IMR-90 (cell line): ENCODE results near the gene ANKRD53. TPM values are rescaled to one million over a fixed set of nuclear protein-coding genes. Genes with fewer than 3 reads are reported as not detected.
A peak's percentile ranks its signal among the peaks of the same experiment; 100 is the strongest.

Source experiments
- ATAC-seq: fragments of 200-7000 bp; cut with Tn5 transposase; 2 replicates; pipeline ENCODE4 v1.9.1; 2020; ENCODE audit warnings: low read depth, mild to moderate bottlenecking, moderate library complexity
- BruUV-seq: library from RNA; stranded (reverse); fragments of 400-500 nt; replicated peaks from 2 replicates; lab custom pipeline; 2021; lab: Mats Ljungman, UMichigan
- CTCF ChIA-PET: fragments of 300-600 bp; formaldehyde crosslinking; extraction: SDS; loops from one replicate; lab custom pipeline; 2021; ENCODE audit warnings: antibody characterized with exemption; lab: Yijun Ruan, JAX
- POLR2A ChIA-PET: fragments of 300-600 bp; sonication (Branson Sonifier 250); formaldehyde crosslinking; loops from one replicate; lab custom pipeline; 2022; ENCODE audit warnings: antibody characterized with exemption; ENCODE audit not compliant: unreplicated experiment; lab: Charles Lee
- DNase-seq: peaks from one replicate; pipeline ENCODE4 v3.0.0; 2013
- H2AFZ ChIP-seq: replicated peaks from 2 replicates; pipeline ENCODE3; 2013; ENCODE audit warnings: low read length, mild to moderate bottlenecking; ENCODE audit not compliant: poor library complexity
- H2AK5ac ChIP-seq: 2 replicates; pipeline ENCODE4 v1.6.1; 2013; ENCODE audit warnings: low read depth, low read length, inconsistent platforms
- H2AK9ac ChIP-seq: replicated peaks from 2 replicates; pipeline ENCODE3; 2013; ENCODE audit warnings: mild to moderate bottlenecking, low read depth, low read length, moderate library complexity; ENCODE audit not compliant: poor library complexity
- H2BK120ac ChIP-seq: 2 replicates; pipeline ENCODE4 v1.6.1; 2013; ENCODE audit warnings: low read depth, low read length, inconsistent platforms
- H2BK15ac ChIP-seq: 3 replicates; pipeline ENCODE4 v1.6.1; 2013; ENCODE audit warnings: low read depth, low read length, inconsistent platforms
- H2BK20ac ChIP-seq: 2 replicates; pipeline ENCODE4 v1.6.1; 2013; ENCODE audit warnings: low read depth, mild to moderate bottlenecking, inconsistent platforms, low read length, moderate library complexity
- H2BK5ac ChIP-seq: 2 replicates; pipeline ENCODE4 v1.6.1; 2013; ENCODE audit warnings: mild to moderate bottlenecking, low read depth, low read length, inconsistent platforms; ENCODE audit not compliant: poor library complexity, severe bottlenecking
- H3K14ac ChIP-seq: replicated peaks from 2 replicates; pipeline ENCODE4 v1.6.1; 2013; ENCODE audit warnings: low read depth, low read length, inconsistent platforms
- H3K18ac ChIP-seq: 2 replicates; pipeline ENCODE4 v1.6.1; 2013; ENCODE audit warnings: low read depth, low read length, control low read depth
- H3K23ac ChIP-seq: 2 replicates; pipeline ENCODE4 v1.6.1; 2013; ENCODE audit warnings: low read depth, low read length, inconsistent platforms
- H3K27ac ChIP-seq: 2 replicates; pipeline ENCODE4 v1.5.1; 2013; ENCODE audit warnings: mild to moderate bottlenecking, control low read depth, low read length; ENCODE audit not compliant: insufficient read depth
- H3K27me3 ChIP-seq: 2 replicates; pipeline ENCODE4 v1.6.1; 2013; ENCODE audit warnings: low read length; ENCODE audit not compliant: control insufficient read depth, insufficient read depth
- H3K36me3 ChIP-seq: 2 replicates; pipeline ENCODE4 v1.6.1; 2013; ENCODE audit warnings: low read length, mixed read lengths; ENCODE audit not compliant: control insufficient read depth, insufficient read depth
- H3K4ac ChIP-seq: 2 replicates; pipeline ENCODE4 v1.6.1; 2013; ENCODE audit warnings: low read depth, low read length, inconsistent platforms
- H3K4me1 ChIP-seq: 2 replicates; pipeline ENCODE4 v1.6.1; 2013; ENCODE audit warnings: low read length, mixed read lengths; ENCODE audit not compliant: control insufficient read depth, insufficient read depth
- H3K4me2 ChIP-seq: 2 replicates; pipeline ENCODE4 v1.6.1; 2013; ENCODE audit warnings: low read depth, mild to moderate bottlenecking, control low read depth, low read length, moderate library complexity
- H3K4me3 ChIP-seq: 2 replicates; pipeline ENCODE4 v1.5.1; 2013; ENCODE audit warnings: low read depth, mild to moderate bottlenecking, control low read depth, low read length, moderate library complexity; ENCODE audit not compliant: insufficient read depth
- H3K56ac ChIP-seq: 2 replicates; pipeline ENCODE4 v1.6.1; 2013; ENCODE audit warnings: low read length, inconsistent platforms; ENCODE audit not compliant: insufficient read depth; ENCODE audit errors: extremely low read depth
- H3K79me1 ChIP-seq, 2 experiments: 2 replicates each; pipeline ENCODE4 v1.6.1; 2013; ENCODE audit warnings: low read length in 2 of 2, inconsistent platforms in 1 of 2, low read depth in 1 of 2
- H3K9ac ChIP-seq: 2 replicates; pipeline ENCODE4 v1.6.1; 2013; ENCODE audit warnings: low read depth, low read length, control low read depth
- H3K9me1 ChIP-seq: 2 replicates; pipeline ENCODE4 v1.6.1; 2013; ENCODE audit warnings: low read length, inconsistent platforms; ENCODE audit not compliant: insufficient read depth
- H3K9me3 ChIP-seq: 2 replicates; pipeline ENCODE4 v1.6.1; 2013; ENCODE audit warnings: low read length; ENCODE audit not compliant: control insufficient read depth, insufficient read depth
- H4K20me1 ChIP-seq: 2 replicates; pipeline ENCODE4 v1.6.1; 2013; ENCODE audit warnings: low read length, inconsistent platforms; ENCODE audit not compliant: insufficient read depth
- H4K5ac ChIP-seq: 2 replicates; pipeline ENCODE4 v1.6.1; 2013; ENCODE audit warnings: mild to moderate bottlenecking, low read depth, low read length, control low read depth
- H4K8ac ChIP-seq, 2 experiments: 2 replicates each; pipeline ENCODE4 v1.6.1; 2013; ENCODE audit warnings: low read depth in 2 of 2, low read length in 2 of 2, control low read depth in 1 of 2, inconsistent platforms in 1 of 2
- H4K91ac ChIP-seq: 2 replicates; pipeline ENCODE4 v1.6.1; 2013; ENCODE audit warnings: low read depth, low read length, inconsistent platforms; ENCODE audit not compliant: insufficient read depth
- BHLHE40 ChIP-seq: fragments of 150-350 bp; IDR thresholded peaks from 2 replicates; pipeline ENCODE4 v1.6.1; 2016; ENCODE audit warnings: mild to moderate bottlenecking, low read depth, low read length
- CEBPB ChIP-seq: IDR thresholded peaks from 2 replicates; pipeline ENCODE4 v1.6.1; 2012; ENCODE audit warnings: low read depth, low read length, improper control_type of control experiment
- CHD1 ChIP-seq: IDR thresholded peaks from 2 replicates; pipeline ENCODE4 v1.6.1; 2012; ENCODE audit warnings: low read depth, low read length, improper control_type of control experiment
- FOS ChIP-seq: fragments of 150-350 bp; IDR thresholded peaks from 2 replicates; pipeline ENCODE4 v1.6.1; 2016; ENCODE audit warnings: low read depth, low read length
- MAFK ChIP-seq: IDR thresholded peaks from 2 replicates; pipeline ENCODE4 v1.6.1; 2012; ENCODE audit warnings: low read depth, low read length, improper control_type of control experiment
- MAZ ChIP-seq: IDR thresholded peaks from 2 replicates; pipeline ENCODE4 v1.6.1; 2012; ENCODE audit warnings: low read depth, mild to moderate bottlenecking, low read length, improper control_type of control experiment, moderate library complexity, borderline replicate concordance
- MXI1 ChIP-seq: IDR thresholded peaks from 2 replicates; pipeline ENCODE4 v1.6.1; 2012; ENCODE audit warnings: low read depth, mild to moderate bottlenecking, low read length, moderate library complexity, borderline replicate concordance
- NFE2L2 ChIP-seq: fragments of 150-350 bp; IDR thresholded peaks from 2 replicates; pipeline ENCODE4 v1.6.1; 2016; ENCODE audit warnings: low read depth, mild to moderate bottlenecking, low read length
- POLR2A ChIP-seq: IDR thresholded peaks from 2 replicates; pipeline ENCODE4 v1.6.1; 2012; ENCODE audit warnings: mild to moderate bottlenecking, low read depth, low read length
- RAD21 ChIP-seq: IDR thresholded peaks from 2 replicates; pipeline ENCODE4 v1.6.1; 2012; ENCODE audit warnings: low read length, improper control_type of control experiment
- RCOR1 ChIP-seq: IDR thresholded peaks from 2 replicates; pipeline ENCODE4 v1.6.1; 2012; ENCODE audit warnings: mild to moderate bottlenecking, low read length, improper control_type of control experiment; ENCODE audit not compliant: insufficient replicate concordance
- RFX5 ChIP-seq: IDR thresholded peaks from 2 replicates; pipeline ENCODE4 v1.8.0; 2012; ENCODE audit warnings: low read depth, mild to moderate bottlenecking, low read length, moderate library complexity
- WGBS, 2 experiments: methylation state at CpG; one replicate each; pipeline versions ENCODE4 v1.1.5 to v1.1.7; 2013; ENCODE audit warnings: missing lambda C conversion rate in 2 of 2; ENCODE audit not compliant: insufficient read length in 1 of 2; ENCODE audit errors: extremely low coverage in 2 of 2; 5-methylcytosine and 5-hydroxymethylcytosine counted together
- dilution Hi-C: fragments of 300-500 bp; cut with HindIII; formaldehyde crosslinking; loops from one replicate; pipeline ENCODE4 v1.14.3; 2018; ENCODE audit warnings: low sequenced_read_pairs; ENCODE audit not compliant: unreplicated experiment
- in situ Hi-C: fragments of 300-500 bp; cut with MboI; formaldehyde crosslinking; loops from 3 replicates; pipeline ENCODE4 v1.14.3; 2019; ENCODE audit warnings: low sequenced_read_pairs, inconsistent platforms, mixed read lengths
- intact Hi-C: fragments of 100-400 bp; cut with micrococcal nuclease; formaldehyde crosslinking; loops from 2 replicates; pipeline ENCODE4 v1.10.0; 2022
- polyA plus RNA-seq, 3 experiments: library from polyadenylated mRNA; depleted of rRNA; stranded (reverse); fragments of >200 nt; gene quantifications; 2 replicates each; pipeline ENCODE4 v1.2.3, GENCODE V29; 2012; ENCODE audit warnings: low replicate concordance in 1 of 3
- total RNA-seq: library from RNA; depleted of rRNA; stranded (reverse); fragments of >200 nt; gene quantifications from 2 replicates; pipeline ENCODE4 v1.2.3, GENCODE V29; 2012
- TF ChIP-seq, protein P1 (sequence below): fragments of 150-350 bp; IDR thresholded peaks from 2 replicates; pipeline ENCODE4 v1.6.1; 2017; ENCODE audit warnings: mild to moderate bottlenecking, antibody characterized with exemption, low read length, low read depth
- TF ChIP-seq, protein P2 (sequence below): fragments of 150-350 bp; IDR thresholded peaks from 2 replicates; pipeline ENCODE4 v1.6.1; 2016; ENCODE audit warnings: low read depth, mild to moderate bottlenecking, low read length, moderate library complexity, borderline replicate concordance
- TF ChIP-seq, protein P3 (sequence below): conservative IDR thresholded peaks from 2 replicates; pipeline ENCODE4 v1.5.1; 2012; ENCODE audit warnings: mild to moderate bottlenecking, low read depth, low read length, improper control_type of control experiment

Gene ANKRD53
- total and polyA plus RNA-seq, 2 of the 4 experiments (the other 2 are of a cell fraction): 0.54 to 1.0 TPM

DNA sequence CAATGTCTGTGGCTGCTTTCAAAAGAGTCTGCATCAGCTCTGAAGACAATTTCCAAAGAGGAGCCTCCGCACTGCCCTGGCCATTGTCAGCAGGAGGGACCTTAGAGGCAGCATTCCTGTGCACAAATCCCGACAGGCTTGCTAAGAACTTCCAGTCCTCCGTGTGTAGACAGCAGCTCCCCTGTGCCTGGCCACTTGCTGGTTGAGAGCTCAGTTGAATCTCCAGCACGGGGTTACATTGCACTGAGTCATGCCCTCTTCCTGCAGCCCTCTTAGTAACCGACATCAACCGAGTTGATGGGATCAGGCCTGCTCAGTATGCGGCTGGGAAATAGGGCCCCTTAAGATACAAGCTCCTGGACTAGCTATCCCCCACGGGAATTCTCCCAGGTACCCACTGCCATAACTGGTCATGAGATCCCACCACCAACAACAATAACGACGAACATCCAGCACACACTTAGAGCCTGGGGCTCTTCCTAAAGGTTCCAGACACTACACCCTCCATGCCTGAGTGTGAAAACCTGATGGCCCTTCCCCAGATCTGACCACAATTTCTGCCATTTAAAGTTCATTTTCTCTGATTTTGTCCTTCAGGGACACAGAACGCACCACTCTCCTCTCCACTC, 30.8 kb upstream of the ANKRD53 start:
- no peak overlapping the region for H3K27ac ChIP-seq
- H4K91ac ChIP-seq: no peak overlapping the region; the same call in 1 of the 2 replicates
- 0 out of 4 replicates have a peak, but pooled peaks cover 0 to 4% of the 10 kb centered on the region in 2 experiments for H3K79me1 ChIP-seq
- ChIA-PET CTCF (interaction anchor here (0.6 to 2.1 kb wide), 29 partner anchors 9 to 644 kb away, joined by 3 to 22 read pairs (median 5); partner anchors contain the start of gene ANKRD53), POLR2A (no interaction called here)
- BruUV-seq: no TSS peak
- H4K5ac ChIP-seq: no peak overlapping the region
- intact Hi-C loops (loop anchor here (1.0 kb wide), 4 partner anchors 76 to 643 kb away; no protein-coding TSS in a partner anchor), in situ Hi-C loops (loop anchor here (5.0 kb wide), 1 partner anchor 80 kb away; no protein-coding TSS in a partner anchor), dilution Hi-C loops (no loop called here)
- peak overlapping the region; percentile 76 for H2AK9ac ChIP-seq
- H3K9me1 ChIP-seq: peaks cover 7% of the 10 kb centered on the region; the same call in 1 of the 2 replicates
- H3K56ac ChIP-seq: no peak overlapping the region
- no peaks in the 10 kb centered on the region for H3K27me3 ChIP-seq
- DNase-seq: peak; percentile 75
- H3K4me2 ChIP-seq: peak overlapping the region; percentile 21; the same call in 1 of the 2 replicates
- H4K20me1 ChIP-seq: no peaks in the 10 kb centered on the region
- peak overlapping the region; percentile 97 for H2AFZ ChIP-seq
- no peak overlapping the region for H3K4me3 ChIP-seq
- H2BK5ac ChIP-seq: no peak overlapping the region
- no peak overlapping the region for H2BK15ac ChIP-seq
- no peak overlapping the region for H2AK5ac ChIP-seq
- H3K14ac ChIP-seq: no peak overlapping the region; the same call in 1 of the 2 replicates
- ATAC-seq: peak; percentile 44; the same call in 1 of the 2 replicates
- WGBS, 2 experiments: 29% methylated on average over 7 of the region's 11 CpGs; no CpG with 5 or more reads in 1 of the 2 experiments
- no peaks in the 10 kb centered on the region for H3K36me3 ChIP-seq
- H3K18ac ChIP-seq: no peak overlapping the region
- peaks cover 4% of the 10 kb centered on the region for H3K4me1 ChIP-seq
- H3K23ac ChIP-seq: no peak overlapping the region
- H2BK120ac ChIP-seq: no peak overlapping the region
- no peaks in the 10 kb centered on the region for H3K9me3 ChIP-seq
- H3K9ac ChIP-seq: no peak overlapping the region
- peak overlapping the region; percentile 54 to 67; a peak in 3 of 4 replicates for H4K8ac ChIP-seq
- no peak overlapping the region for H3K4ac ChIP-seq
- H2BK20ac ChIP-seq: no peak overlapping the region
- TF ChIP-seq, protein P1, sequence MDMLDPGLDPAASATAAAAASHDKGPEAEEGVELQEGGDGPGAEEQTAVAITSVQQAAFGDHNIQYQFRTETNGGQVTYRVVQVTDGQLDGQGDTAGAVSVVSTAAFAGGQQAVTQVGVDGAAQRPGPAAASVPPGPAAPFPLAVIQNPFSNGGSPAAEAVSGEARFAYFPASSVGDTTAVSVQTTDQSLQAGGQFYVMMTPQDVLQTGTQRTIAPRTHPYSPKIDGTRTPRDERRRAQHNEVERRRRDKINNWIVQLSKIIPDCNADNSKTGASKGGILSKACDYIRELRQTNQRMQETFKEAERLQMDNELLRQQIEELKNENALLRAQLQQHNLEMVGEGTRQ: no peak
- TF ChIP-seq RCOR1 (no peak), RAD21 (no peak), FOS (no peak), MAZ (no peak), BHLHE40 (no peak), CEBPB (no peak), NFE2L2 (no peak), POLR2A (no peak), RFX5 (no peak), CHD1 (no peak), MAFK (no peak), MXI1 (no peak)
- TF ChIP-seq, protein P2, sequence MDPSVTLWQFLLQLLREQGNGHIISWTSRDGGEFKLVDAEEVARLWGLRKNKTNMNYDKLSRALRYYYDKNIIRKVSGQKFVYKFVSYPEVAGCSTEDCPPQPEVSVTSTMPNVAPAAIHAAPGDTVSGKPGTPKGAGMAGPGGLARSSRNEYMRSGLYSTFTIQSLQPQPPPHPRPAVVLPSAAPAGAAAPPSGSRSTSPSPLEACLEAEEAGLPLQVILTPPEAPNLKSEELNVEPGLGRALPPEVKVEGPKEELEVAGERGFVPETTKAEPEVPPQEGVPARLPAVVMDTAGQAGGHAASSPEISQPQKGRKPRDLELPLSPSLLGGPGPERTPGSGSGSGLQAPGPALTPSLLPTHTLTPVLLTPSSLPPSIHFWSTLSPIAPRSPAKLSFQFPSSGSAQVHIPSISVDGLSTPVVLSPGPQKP: no peak
- TF ChIP-seq, protein P3, sequence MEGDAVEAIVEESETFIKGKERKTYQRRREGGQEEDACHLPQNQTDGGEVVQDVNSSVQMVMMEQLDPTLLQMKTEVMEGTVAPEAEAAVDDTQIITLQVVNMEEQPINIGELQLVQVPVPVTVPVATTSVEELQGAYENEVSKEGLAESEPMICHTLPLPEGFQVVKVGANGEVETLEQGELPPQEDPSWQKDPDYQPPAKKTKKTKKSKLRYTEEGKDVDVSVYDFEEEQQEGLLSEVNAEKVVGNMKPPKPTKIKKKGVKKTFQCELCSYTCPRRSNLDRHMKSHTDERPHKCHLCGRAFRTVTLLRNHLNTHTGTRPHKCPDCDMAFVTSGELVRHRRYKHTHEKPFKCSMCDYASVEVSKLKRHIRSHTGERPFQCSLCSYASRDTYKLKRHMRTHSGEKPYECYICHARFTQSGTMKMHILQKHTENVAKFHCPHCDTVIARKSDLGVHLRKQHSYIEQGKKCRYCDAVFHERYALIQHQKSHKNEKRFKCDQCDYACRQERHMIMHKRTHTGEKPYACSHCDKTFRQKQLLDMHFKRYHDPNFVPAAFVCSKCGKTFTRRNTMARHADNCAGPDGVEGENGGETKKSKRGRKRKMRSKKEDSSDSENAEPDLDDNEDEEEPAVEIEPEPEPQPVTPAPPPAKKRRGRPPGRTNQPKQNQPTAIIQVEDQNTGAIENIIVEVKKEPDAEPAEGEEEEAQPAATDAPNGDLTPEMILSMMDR: no peak
